Parathyroid adenoma (tissue), 2 donors: ENCODE data around the gene COX8A.

Experiments
- H2AFZ ChIP-seq: fragments of 300-600 bp; sonication (generic); one replicate; pipeline ENCODE4 v1.7.0; 2017; ENCODE audit warnings: antibody characterized with exemption, mild to moderate bottlenecking
- H3K27ac ChIP-seq: fragments of 300-600 bp; sonication (generic); one replicate; pipeline ENCODE4 v1.7.0; 2017
- H3K27me3 ChIP-seq: fragments of 300-600 bp; sonication (generic); one replicate; pipeline ENCODE4 v1.7.0; 2017; ENCODE audit warnings: low read length; ENCODE audit not compliant: control insufficient read depth, insufficient read depth
- H3K36me3 ChIP-seq: fragments of 300-600 bp; sonication (generic); one replicate; pipeline ENCODE4 v1.7.0; 2017; ENCODE audit warnings: low read length; ENCODE audit not compliant: control insufficient read depth, insufficient read depth
- H3K4me1 ChIP-seq: fragments of 300-600 bp; sonication (generic); one replicate; pipeline ENCODE4 v1.7.0; 2017; ENCODE audit warnings: control low read depth
- H3K4me2 ChIP-seq: fragments of 300-600 bp; sonication (generic); one replicate; pipeline ENCODE4 v1.7.0; 2017; ENCODE audit warnings: low read length
- H3K4me3 ChIP-seq: fragments of 300-600 bp; sonication (generic); one replicate; pipeline ENCODE4 v1.7.0; 2017; ENCODE audit warnings: low read depth, low read length
- H3K79me2 ChIP-seq: fragments of 300-600 bp; sonication (generic); one replicate; pipeline ENCODE4 v1.7.0; 2017; ENCODE audit warnings: control low read depth
- H3K9ac ChIP-seq: fragments of 300-600 bp; sonication (generic); one replicate; pipeline ENCODE4 v1.7.0; 2017; ENCODE audit warnings: mild to moderate bottlenecking
- H3K9me3 ChIP-seq: fragments of 300-600 bp; sonication (generic); one replicate; pipeline ENCODE4 v1.7.0; 2017; ENCODE audit warnings: low read length; ENCODE audit not compliant: control insufficient read depth
- TF ChIP-seq, protein P1 (sequence below): fragments of 300-600 bp; sonication (generic); IDR thresholded peaks from one replicate; pipeline ENCODE4 v1.7.0; 2017; ENCODE audit warnings: antibody characterized with exemption, mild to moderate bottlenecking
- donor health status: primary hyperparathyroidism.

The COX8A gene

DNA sequence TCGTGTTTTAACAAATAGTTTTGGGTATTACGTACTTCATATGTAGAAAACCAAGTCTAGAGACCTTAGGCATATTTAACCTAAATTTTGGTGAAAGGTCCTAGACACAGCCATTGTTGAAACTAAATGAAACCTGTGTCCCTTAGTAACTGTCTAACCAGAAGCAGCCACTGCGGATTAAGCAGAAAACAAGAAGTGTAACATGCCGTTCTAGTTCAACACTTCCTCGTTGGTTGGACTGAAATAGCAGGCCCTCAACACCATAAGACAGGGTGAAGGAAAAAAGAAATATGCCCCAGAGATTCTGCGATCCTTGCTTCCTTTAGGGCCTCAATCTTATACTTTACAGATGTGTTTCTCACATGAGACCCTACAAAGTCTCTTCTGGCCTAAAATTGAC is 33.6 kb upstream of the COX8A start:
- no peaks in the 10 kb centered on the region for H3K27me3 ChIP-seq
- H3K9me3 ChIP-seq = no peaks in the 10 kb centered on the region
- H3K36me3 ChIP-seq = no peaks in the 10 kb centered on the region
- peak overlapping the region; percentile 19 for H3K27ac ChIP-seq
- H2AFZ ChIP-seq = no peak overlapping the region
- TF ChIP-seq, protein P1, sequence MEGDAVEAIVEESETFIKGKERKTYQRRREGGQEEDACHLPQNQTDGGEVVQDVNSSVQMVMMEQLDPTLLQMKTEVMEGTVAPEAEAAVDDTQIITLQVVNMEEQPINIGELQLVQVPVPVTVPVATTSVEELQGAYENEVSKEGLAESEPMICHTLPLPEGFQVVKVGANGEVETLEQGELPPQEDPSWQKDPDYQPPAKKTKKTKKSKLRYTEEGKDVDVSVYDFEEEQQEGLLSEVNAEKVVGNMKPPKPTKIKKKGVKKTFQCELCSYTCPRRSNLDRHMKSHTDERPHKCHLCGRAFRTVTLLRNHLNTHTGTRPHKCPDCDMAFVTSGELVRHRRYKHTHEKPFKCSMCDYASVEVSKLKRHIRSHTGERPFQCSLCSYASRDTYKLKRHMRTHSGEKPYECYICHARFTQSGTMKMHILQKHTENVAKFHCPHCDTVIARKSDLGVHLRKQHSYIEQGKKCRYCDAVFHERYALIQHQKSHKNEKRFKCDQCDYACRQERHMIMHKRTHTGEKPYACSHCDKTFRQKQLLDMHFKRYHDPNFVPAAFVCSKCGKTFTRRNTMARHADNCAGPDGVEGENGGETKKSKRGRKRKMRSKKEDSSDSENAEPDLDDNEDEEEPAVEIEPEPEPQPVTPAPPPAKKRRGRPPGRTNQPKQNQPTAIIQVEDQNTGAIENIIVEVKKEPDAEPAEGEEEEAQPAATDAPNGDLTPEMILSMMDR = no peak
- no peak overlapping the region for H3K9ac ChIP-seq
- peak overlapping the region; percentile 11 for H3K4me3 ChIP-seq
- peaks cover 9% of the 10 kb centered on the region for H3K4me1 ChIP-seq
- H3K4me2 ChIP-seq = peak overlapping the region; percentile 55
- H3K79me2 ChIP-seq = peaks cover 3% of the 10 kb centered on the region

DNA sequence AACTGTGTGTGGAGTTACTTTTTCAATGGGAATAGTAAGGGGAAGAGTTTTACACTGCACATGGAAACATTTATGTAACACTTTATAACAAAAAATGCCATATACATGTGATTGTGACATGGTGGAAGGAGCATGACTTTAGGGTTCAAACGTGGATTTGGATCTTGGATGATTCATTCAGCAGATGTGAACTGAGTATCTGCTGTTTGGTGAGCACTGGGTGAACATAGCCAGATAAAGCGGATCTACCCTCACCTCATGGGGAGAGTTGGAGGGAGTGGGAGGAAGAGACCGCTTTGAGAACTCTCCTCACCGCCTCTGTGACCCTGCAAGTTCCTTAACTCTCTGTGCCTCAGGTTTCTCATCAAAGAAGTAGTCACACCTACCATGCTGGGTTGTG is 32.5 kb upstream of the COX8A start:
- H3K4me1 ChIP-seq = peaks cover 9% of the 10 kb centered on the region
- H3K9me3 ChIP-seq = no peaks in the 10 kb centered on the region
- H2AFZ ChIP-seq = no peak overlapping the region
- no peak overlapping the region for H3K9ac ChIP-seq
- H3K36me3 ChIP-seq = no peaks in the 10 kb centered on the region
- peaks cover 3% of the 10 kb centered on the region for H3K79me2 ChIP-seq
- TF ChIP-seq, protein P1 = no peak
- no peak overlapping the region for H3K4me3 ChIP-seq
- H3K27ac ChIP-seq = no peak overlapping the region
- no peaks in the 10 kb centered on the region for H3K27me3 ChIP-seq
- H3K4me2 ChIP-seq = no peak overlapping the region

DNA sequence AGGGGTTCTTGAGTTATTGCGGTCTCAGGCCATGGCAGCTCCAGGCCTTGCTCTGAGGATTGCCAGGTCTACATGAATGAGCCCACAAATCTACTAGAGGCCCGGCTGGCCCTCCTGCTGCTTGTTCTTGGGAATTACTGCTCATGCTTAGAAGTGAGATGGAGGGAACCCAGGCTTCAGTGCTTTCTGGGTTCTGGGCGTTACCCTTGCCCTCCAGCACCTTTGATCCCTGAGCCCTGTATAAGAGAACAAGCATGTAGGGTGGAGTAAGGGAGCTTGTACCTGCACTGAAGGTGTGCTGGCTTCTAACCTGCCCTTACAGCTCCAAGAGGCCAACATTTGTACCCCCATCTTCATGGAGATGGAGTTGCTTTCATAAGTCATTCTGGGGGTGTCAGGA is 31.6 kb upstream of the COX8A start:
- Histone ChIP-seq H3K4me3 (no peak overlapping the region), H3K4me1 (peaks cover 9% of the 10 kb centered on the region), H3K4me2 (no peak overlapping the region), H3K36me3 (no peaks in the 10 kb centered on the region), H3K79me2 (peaks cover 3% of the 10 kb centered on the region), H3K9ac (no peak overlapping the region), H2AFZ (no peak overlapping the region), H3K9me3 (no peaks in the 10 kb centered on the region), H3K27ac (no peak overlapping the region), H3K27me3 (no peaks in the 10 kb centered on the region)
- TF ChIP-seq, protein P1 = no peak

DNA sequence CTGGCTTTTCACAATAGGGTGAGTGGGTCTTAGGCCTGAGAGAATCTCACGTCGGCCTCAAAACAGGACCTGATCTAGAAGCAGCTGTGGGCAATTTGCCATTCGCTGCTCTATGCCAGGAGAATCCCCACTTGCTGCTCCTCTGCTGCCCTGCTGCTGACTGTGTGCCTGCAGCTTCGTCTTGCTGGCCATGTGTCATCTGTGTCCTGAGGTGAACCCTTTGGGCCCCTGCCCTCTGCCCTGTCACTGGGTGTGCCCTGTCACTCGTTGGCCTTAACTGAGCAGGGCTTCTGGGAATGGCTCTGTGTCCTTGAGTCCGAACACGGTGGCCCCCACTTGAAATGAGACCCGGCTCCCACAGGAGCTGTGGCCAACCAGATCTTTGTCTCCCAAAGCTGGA is 29.4 kb upstream of the COX8A start:
- H3K4me1 ChIP-seq = peaks cover 9% of the 10 kb centered on the region
- no peaks in the 10 kb centered on the region for H3K36me3 ChIP-seq

More for the DNA sequence above, 29.4 kb upstream of the COX8A start:
- Histone ChIP-seq H3K4me2 (no peak overlapping the region), H2AFZ (no peak overlapping the region), H3K9me3 (no peaks in the 10 kb centered on the region), H3K27ac (peak overlapping the region; percentile 77), H3K27me3 (no peaks in the 10 kb centered on the region), H3K4me3 (no peak overlapping the region), H3K9ac (no peak overlapping the region), H3K79me2 (peaks cover 3% of the 10 kb centered on the region)
- TF ChIP-seq, protein P1 = no peak
